Glutamatergic neuron (in vitro differentiated cells): Measurements from ENCODE around the gene SLC41A1. TPM values are rescaled to one million over a fixed set of nuclear protein-coding genes. Genes with fewer than 3 reads are reported as not detected.

Source experiments
- DNase-seq: peaks from one replicate; pipeline ENCODE4 v3.0.0; 2022
- H3K27ac Mint-ChIP-seq: one replicate; pipeline ENCODE4 v1.8.0; 2020; ENCODE audit warnings: mild to moderate bottlenecking, mixed read lengths, inconsistent platforms; ENCODE audit not compliant: unreplicated experiment
- H3K27me3 Mint-ChIP-seq: one replicate; pipeline ENCODE4 v1.8.0; 2020; ENCODE audit warnings: mild to moderate bottlenecking, moderate library complexity, mixed read lengths, inconsistent platforms; ENCODE audit not compliant: unreplicated experiment
- H3K36me3 Mint-ChIP-seq: one replicate; pipeline ENCODE4 v1.8.0; 2020; ENCODE audit warnings: mild to moderate bottlenecking, mixed read lengths, inconsistent platforms; ENCODE audit not compliant: unreplicated experiment
- H3K4me1 Mint-ChIP-seq: one replicate; pipeline ENCODE4 v1.8.0; 2020; ENCODE audit warnings: mild to moderate bottlenecking, low read depth, mixed read lengths, inconsistent platforms; ENCODE audit not compliant: unreplicated experiment
- H3K4me3 Mint-ChIP-seq: one replicate; pipeline ENCODE4 v1.8.0; 2020; ENCODE audit warnings: mild to moderate bottlenecking, mixed read lengths, inconsistent platforms; ENCODE audit not compliant: unreplicated experiment
- H3K9me3 Mint-ChIP-seq: one replicate; pipeline ENCODE4 v1.8.0; 2020; ENCODE audit warnings: mild to moderate bottlenecking, moderate library complexity, mixed read lengths, inconsistent platforms; ENCODE audit not compliant: unreplicated experiment
- total RNA-seq: library from RNA; stranded (reverse); fragmentation: NEBNext Ultra II Directional; extraction: Animal tissue kit (Norgen Biotek cat#: 25700); gene quantifications from one replicate; pipeline ENCODE4 v1.2.1, GENCODE V29; 2021; ENCODE audit not compliant: unreplicated experiment
- TF ChIP-seq, protein P1 (sequence below): fragments of 200-600 bp; sonication (generic); IDR thresholded peaks from one replicate; pipeline ENCODE4 v1.5.0; 2021; ENCODE audit not compliant: partially characterized antibody, unreplicated experiment

The SLC41A1 gene
- total RNA-seq, 1 donor from 2014 or later: 6.2 TPM

GRCh38 chr1:205817988-205818387 is 5.0 kb upstream of the SLC41A1 start:
- no peak overlapping the region for H3K4me3 Mint-ChIP-seq

GRCh38 chr1:205817364-205817763 is 4.4 kb upstream of the SLC41A1 start:
- no peak overlapping the region for H3K4me3 Mint-ChIP-seq
- TF ChIP-seq, protein P1, sequence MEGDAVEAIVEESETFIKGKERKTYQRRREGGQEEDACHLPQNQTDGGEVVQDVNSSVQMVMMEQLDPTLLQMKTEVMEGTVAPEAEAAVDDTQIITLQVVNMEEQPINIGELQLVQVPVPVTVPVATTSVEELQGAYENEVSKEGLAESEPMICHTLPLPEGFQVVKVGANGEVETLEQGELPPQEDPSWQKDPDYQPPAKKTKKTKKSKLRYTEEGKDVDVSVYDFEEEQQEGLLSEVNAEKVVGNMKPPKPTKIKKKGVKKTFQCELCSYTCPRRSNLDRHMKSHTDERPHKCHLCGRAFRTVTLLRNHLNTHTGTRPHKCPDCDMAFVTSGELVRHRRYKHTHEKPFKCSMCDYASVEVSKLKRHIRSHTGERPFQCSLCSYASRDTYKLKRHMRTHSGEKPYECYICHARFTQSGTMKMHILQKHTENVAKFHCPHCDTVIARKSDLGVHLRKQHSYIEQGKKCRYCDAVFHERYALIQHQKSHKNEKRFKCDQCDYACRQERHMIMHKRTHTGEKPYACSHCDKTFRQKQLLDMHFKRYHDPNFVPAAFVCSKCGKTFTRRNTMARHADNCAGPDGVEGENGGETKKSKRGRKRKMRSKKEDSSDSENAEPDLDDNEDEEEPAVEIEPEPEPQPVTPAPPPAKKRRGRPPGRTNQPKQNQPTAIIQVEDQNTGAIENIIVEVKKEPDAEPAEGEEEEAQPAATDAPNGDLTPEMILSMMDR: no peak
- no peaks in the 10 kb centered on the region for H3K36me3 Mint-ChIP-seq
- peaks cover 19% of the 10 kb centered on the region for H3K27me3 Mint-ChIP-seq
- no peaks in the 10 kb centered on the region for H3K9me3 Mint-ChIP-seq
- no peaks in the 10 kb centered on the region for H3K4me1 Mint-ChIP-seq
- DNase-seq: no peak
- no peak overlapping the region for H3K27ac Mint-ChIP-seq

More at GRCh38 chr1:205817988-205818387, 5.0 kb upstream of the SLC41A1 start:
- DNase-seq: no peak
- H3K9me3 Mint-ChIP-seq: no peaks in the 10 kb centered on the region
- no peaks in the 10 kb centered on the region for H3K4me1 Mint-ChIP-seq
- no peaks in the 10 kb centered on the region for H3K36me3 Mint-ChIP-seq
- TF ChIP-seq, protein P1: no peak
- no peak overlapping the region for H3K27ac Mint-ChIP-seq
- peaks cover 18% of the 10 kb centered on the region for H3K27me3 Mint-ChIP-seq

GRCh38 chr1:205813755-205814058 is 709 bp upstream of the SLC41A1 start:
- DNase-seq: no peak
- no peak overlapping the region for H3K27ac Mint-ChIP-seq

DNA sequence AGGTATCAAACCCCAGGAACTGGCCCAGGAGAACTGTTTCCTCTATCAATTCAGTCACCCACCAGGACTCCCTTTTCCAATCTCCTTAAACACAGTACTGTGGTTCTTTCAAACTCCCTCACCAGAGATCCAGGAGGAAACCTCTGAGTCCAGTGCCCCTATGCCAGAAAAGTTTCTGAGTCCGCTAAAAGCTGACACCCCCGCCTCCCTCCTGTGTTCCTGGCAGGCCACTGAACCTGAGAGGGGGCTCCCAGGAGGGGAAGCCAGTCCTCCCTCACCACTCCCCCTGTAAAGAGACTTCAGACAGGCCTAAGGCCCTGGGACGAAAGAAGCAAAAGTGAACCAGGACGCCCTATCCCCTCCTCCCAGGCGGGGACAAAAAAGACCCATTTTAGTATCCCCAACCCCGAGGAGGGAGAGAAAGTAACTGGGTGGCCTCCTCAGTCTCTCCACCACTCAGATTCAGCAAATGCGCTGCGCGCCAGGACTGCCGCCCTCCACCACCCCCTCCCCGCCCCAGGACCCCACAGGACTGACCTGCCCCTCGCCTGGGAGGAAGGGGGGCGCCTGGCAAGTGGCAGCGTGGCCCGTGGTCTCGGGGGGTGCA is 624 bp downstream of the SLC41A1 start:
- Mint-ChIP-seq H3K9me3 (no peaks in the 10 kb centered on the region), H3K36me3 (no peaks in the 10 kb centered on the region), H3K4me3 (peak overlapping the region; percentile 82), H3K4me1 (peaks cover 4% of the 10 kb centered on the region), H3K27ac (no peak overlapping the region), H3K27me3 (peaks cover 21% of the 10 kb centered on the region)
- TF ChIP-seq, protein P1: no peak
- DNase-seq: peak; percentile 54

More at GRCh38 chr1:205813755-205814058, 709 bp upstream of the SLC41A1 start:
- TF ChIP-seq, protein P1: no peak
- Mint-ChIP-seq H3K4me1 (peaks cover 4% of the 10 kb centered on the region), H3K4me3 (peak overlapping the region; percentile 90), H3K36me3 (no peaks in the 10 kb centered on the region), H3K9me3 (no peaks in the 10 kb centered on the region), H3K27me3 (peaks cover 17% of the 10 kb centered on the region)

- no peak for DNase-seq
- Mint-ChIP-seq H3K36me3 (no peaks in the 10 kb centered on the region), H3K27ac (no peak overlapping the region), H3K4me1 (peaks cover 4% of the 10 kb centered on the region), H3K9me3 (no peaks in the 10 kb centered on the region), H3K4me3 (peak overlapping the region; percentile 31), H3K27me3 (peaks cover 19% of the 10 kb centered on the region)
- TF ChIP-seq, protein P1: no peak
Observed at GRCh38 chr1:205811660-205812059, 1.3 kb downstream of the SLC41A1 start.
